Measurements from ENCODE around the gene PIWIL4.
"Not testable (repeated sequence)": the region's sequence is repeated elsewhere in the genome, so short reads cannot be mapped to it uniquely, and the experiment has no call there.

The PIWIL4 gene

DNA sequence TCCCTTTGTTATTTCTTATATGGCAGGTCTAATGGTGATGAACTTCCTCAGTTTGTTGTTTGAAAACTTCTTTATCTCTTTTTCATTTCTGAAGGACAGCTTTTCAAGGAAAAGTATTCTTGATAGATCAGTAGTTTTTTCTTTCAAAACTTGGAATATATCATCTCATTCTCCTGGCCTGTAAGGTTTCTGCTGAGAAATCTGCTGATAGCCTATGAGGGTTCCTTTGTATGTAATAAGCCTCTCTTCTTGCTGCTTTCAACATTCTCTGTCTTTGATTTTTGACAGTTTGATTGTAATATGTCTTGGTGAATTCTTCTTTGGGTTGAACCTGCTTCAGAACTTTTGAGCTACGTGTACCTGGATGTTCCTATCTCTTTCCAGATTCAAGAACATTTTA is 46.0 kb downstream of the PIWIL4 start:
- no peaks in the 10 kb centered on the region for H3K4me1 ChIP-seq (ENCODE audit: insufficient read depth, low read length)
- no peak overlapping the region for H2AFZ ChIP-seq (ENCODE audit: low read depth, low read length)
- H3K4me2 ChIP-seq (ENCODE audit: insufficient read depth, low read length) = no peak overlapping the region
- no peaks in the 10 kb centered on the region for H3K79me2 ChIP-seq (ENCODE audit: insufficient read depth, low read length)
- H3K27me3 ChIP-seq (ENCODE audit: insufficient read depth, low read length, poor library complexity) = no peaks in the 10 kb centered on the region
- no peaks in the 10 kb centered on the region for H3K36me3 ChIP-seq (ENCODE audit: insufficient read depth, low read length)
- DNase-seq (no peak), ATAC-seq (ENCODE audit: insufficient read depth, low read depth) (no peak)
- H3K27ac ChIP-seq (ENCODE audit: low read length) = no peak overlapping the region
- peaks cover 3% of the 10 kb centered on the region for H3K9me3 ChIP-seq (ENCODE audit: insufficient read depth, low read length, severe bottlenecking)
- TF ChIP-seq EZH2 (IDR thresholded peaks at IDR 0.05; ENCODE audit: borderline replicate concordance, low read depth, low read length, severe bottlenecking) = no peak
- TF ChIP-seq, protein P1, sequence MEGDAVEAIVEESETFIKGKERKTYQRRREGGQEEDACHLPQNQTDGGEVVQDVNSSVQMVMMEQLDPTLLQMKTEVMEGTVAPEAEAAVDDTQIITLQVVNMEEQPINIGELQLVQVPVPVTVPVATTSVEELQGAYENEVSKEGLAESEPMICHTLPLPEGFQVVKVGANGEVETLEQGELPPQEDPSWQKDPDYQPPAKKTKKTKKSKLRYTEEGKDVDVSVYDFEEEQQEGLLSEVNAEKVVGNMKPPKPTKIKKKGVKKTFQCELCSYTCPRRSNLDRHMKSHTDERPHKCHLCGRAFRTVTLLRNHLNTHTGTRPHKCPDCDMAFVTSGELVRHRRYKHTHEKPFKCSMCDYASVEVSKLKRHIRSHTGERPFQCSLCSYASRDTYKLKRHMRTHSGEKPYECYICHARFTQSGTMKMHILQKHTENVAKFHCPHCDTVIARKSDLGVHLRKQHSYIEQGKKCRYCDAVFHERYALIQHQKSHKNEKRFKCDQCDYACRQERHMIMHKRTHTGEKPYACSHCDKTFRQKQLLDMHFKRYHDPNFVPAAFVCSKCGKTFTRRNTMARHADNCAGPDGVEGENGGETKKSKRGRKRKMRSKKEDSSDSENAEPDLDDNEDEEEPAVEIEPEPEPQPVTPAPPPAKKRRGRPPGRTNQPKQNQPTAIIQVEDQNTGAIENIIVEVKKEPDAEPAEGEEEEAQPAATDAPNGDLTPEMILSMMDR (IDR thresholded peaks at IDR 0.05; ENCODE audit: borderline replicate concordance, extremely low read depth, low read length, poor library complexity, severe bottlenecking) = no peak
- no peak overlapping the region for H3K4me3 ChIP-seq (ENCODE audit: low read depth in 1 of 2, low read length in 2 of 2)
- no peaks in the 10 kb centered on the region for H4K20me1 ChIP-seq (ENCODE audit: insufficient read depth, low read length)
- H3K9ac ChIP-seq (ENCODE audit: low read depth, low read length) = no peak overlapping the region

DNA sequence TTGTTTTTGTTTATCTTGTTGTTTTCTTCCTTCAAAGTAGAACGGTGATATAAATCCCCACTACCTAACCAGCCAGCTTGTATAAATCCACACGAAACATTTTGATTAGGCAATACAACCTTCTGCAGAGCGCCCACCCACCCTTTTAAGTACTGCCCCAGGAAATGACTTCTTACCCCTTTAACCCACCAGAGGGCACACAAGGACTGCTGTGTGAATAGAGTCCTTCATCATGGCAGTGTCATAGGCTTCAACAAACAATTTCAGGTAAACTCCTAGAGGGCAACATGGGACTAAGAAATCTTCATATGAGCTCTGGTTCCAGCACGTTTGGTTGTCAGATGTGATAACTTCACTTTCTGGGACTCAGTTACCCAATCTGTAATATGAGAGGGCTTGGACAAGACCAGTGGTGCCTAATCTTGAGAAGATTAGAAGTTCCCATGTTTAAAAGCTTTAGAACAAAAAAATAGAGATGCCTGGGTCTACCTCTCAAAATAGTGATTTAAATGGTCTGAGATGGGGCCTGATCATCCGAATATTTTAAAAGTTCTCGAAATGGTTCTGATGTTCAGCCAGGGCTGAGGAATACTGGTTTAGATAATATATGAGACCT is 56.1 kb downstream of the PIWIL4 start:
- Histone ChIP-seq H3K27me3 (ENCODE audit: insufficient read depth, low read length, poor library complexity) (no peaks in the 10 kb centered on the region), H3K4me2 (ENCODE audit: insufficient read depth, low read length) (no peak overlapping the region), H3K4me3 (ENCODE audit: low read depth in 1 of 2, low read length in 2 of 2) (no peak overlapping the region), H3K4me1 (ENCODE audit: insufficient read depth, low read length) (no peaks in the 10 kb centered on the region), H2AFZ (ENCODE audit: low read depth, low read length) (no peak overlapping the region), H3K9ac (ENCODE audit: low read depth, low read length) (no peak overlapping the region), H3K27ac (ENCODE audit: low read length) (no peak overlapping the region), H3K36me3 (ENCODE audit: insufficient read depth, low read length) (no peaks in the 10 kb centered on the region), H3K79me2 (ENCODE audit: insufficient read depth, low read length) (no peaks in the 10 kb centered on the region), H3K9me3 (ENCODE audit: insufficient read depth, low read length, severe bottlenecking) (no peaks in the 10 kb centered on the region), H4K20me1 (ENCODE audit: insufficient read depth, low read length) (no peaks in the 10 kb centered on the region)
- DNase-seq (peak; percentile 61), ATAC-seq (ENCODE audit: insufficient read depth, low read depth) (peak; percentile 91)
- no peak for TF ChIP-seq EZH2 (IDR thresholded peaks at IDR 0.05; ENCODE audit: borderline replicate concordance, low read depth, low read length, severe bottlenecking)
- TF ChIP-seq, protein P1 (IDR thresholded peaks at IDR 0.05; ENCODE audit: borderline replicate concordance, extremely low read depth, low read length, poor library complexity, severe bottlenecking) = peak; percentile 77

DNA sequence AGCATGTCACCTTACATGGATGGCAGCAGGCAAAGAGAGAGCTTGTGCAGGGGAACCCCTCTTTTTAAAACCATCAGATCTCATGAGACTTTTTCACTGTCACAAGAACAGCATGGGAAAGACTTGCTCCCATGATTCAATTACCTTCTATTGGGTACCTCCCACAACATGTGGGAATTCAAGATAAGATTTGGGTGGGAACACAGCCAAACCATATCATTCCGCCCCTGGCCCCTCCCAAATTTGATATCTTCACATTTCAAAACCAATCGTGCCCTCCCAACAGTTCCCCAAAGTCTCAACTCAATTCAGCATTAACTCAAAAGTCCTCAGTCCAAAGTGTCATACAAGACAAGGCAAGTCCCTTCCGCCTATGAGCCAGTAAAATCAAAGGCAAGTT is 58.3 kb downstream of the PIWIL4 start:
- not testable (repeated sequence) for ATAC-seq (ENCODE audit: insufficient read depth, low read depth); H3K4me3 ChIP-seq (ENCODE audit: low read depth in 1 of 2, low read length in 2 of 2); H3K9me3 ChIP-seq (ENCODE audit: insufficient read depth, low read length, severe bottlenecking); H3K36me3 ChIP-seq (ENCODE audit: insufficient read depth, low read length); H3K79me2 ChIP-seq (ENCODE audit: insufficient read depth, low read length); H2AFZ ChIP-seq (ENCODE audit: low read depth, low read length); H3K4me2 ChIP-seq (ENCODE audit: insufficient read depth, low read length); H4K20me1 ChIP-seq (ENCODE audit: insufficient read depth, low read length); H3K27me3 ChIP-seq (ENCODE audit: insufficient read depth, low read length, poor library complexity); DNase-seq; H3K9ac ChIP-seq (ENCODE audit: low read depth, low read length); H3K4me1 ChIP-seq (ENCODE audit: insufficient read depth, low read length); H3K27ac ChIP-seq (ENCODE audit: low read length)

DNA sequence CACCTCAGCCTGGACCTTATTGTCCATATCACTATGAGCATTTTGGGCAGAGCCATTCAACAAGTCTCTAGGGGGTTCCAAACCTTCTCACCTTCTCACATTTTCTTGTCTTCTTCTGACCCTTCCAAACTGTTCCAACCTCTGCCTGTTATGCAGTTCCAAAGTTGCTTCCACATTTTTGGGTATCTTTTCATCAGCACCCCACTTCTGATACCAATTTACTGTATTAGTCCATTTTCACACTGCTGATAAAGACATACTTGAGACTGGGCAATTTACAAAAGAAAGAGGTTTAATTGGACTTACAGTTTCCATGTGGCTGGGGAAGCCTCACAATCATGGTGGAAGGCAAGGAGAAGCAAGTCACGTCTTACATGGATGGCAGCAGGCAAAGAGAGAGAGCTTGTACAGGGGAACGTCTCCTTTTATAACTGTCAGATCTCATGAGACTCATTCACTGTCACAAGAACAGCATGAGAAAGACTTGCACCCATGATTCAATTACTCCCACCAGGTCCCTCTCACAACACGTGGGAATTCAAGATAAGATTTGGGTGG is 59.9 kb downstream of the PIWIL4 start:
- not testable (repeated sequence) for H3K79me2 ChIP-seq (ENCODE audit: insufficient read depth, low read length); H3K9ac ChIP-seq (ENCODE audit: low read depth, low read length); H3K36me3 ChIP-seq (ENCODE audit: insufficient read depth, low read length); H3K4me1 ChIP-seq (ENCODE audit: insufficient read depth, low read length); H2AFZ ChIP-seq (ENCODE audit: low read depth, low read length); H4K20me1 ChIP-seq (ENCODE audit: insufficient read depth, low read length); ATAC-seq (ENCODE audit: insufficient read depth, low read depth); H3K9me3 ChIP-seq (ENCODE audit: insufficient read depth, low read length, severe bottlenecking); H3K4me2 ChIP-seq (ENCODE audit: insufficient read depth, low read length); H3K4me3 ChIP-seq (ENCODE audit: low read depth in 1 of 2, low read length in 2 of 2); H3K27me3 ChIP-seq (ENCODE audit: insufficient read depth, low read length, poor library complexity); DNase-seq; H3K27ac ChIP-seq (ENCODE audit: low read length)
